HepG2 (cell line): ENCODE data around the gene HBE1. TPM values are rescaled to one million over a fixed set of nuclear protein-coding genes. Genes with fewer than 3 reads are reported as not detected.

Experiments used
- ATAC-seq: fragments of 200-7000 bp; cut with Tn5 transposase; 3 replicates; pipeline ENCODE4 v1.9.1; 2020; ENCODE audit warnings: mild to moderate bottlenecking, moderate library complexity
- BruUV-seq: library from RNA; stranded (reverse); fragments of 400-500 nt; replicated peaks from 2 replicates; lab custom pipeline; 2021; lab: Mats Ljungman, UMichigan
- CTCF ChIA-PET: fragments of 300-600 bp; formaldehyde crosslinking; extraction: SDS; loops from one replicate; lab custom pipeline; 2021; ENCODE audit warnings: low total read pairs, inconsistent platforms, low intra/inter-chr PET ratio; lab: Yijun Ruan, JAX
- POLR2A ChIA-PET: fragments of 350-600 bp; sonication (Branson Sonifier 250); formaldehyde crosslinking; loops from one replicate; lab custom pipeline; 2020; ENCODE audit warnings: antibody characterized with exemption, inconsistent platforms; lab: Yijun Ruan, JAX
- DNase-seq: peaks from one replicate; pipeline ENCODE4 v3.0.0-alpha.2; 2015; ENCODE audit warnings: low spot score
- FAIRE-seq: peaks from 3 replicates; lab custom pipeline; 2011; peaks lifted over from hg19 to GRCh38; lab: Jason Lieb, UNC
- H2AFZ ChIP-seq: one replicate; pipeline ENCODE4 v1.6.1; 2011; ENCODE audit warnings: low read length, inconsistent platforms
- H3K27ac ChIP-seq: fragments of 300-600 bp; 3 replicates; pipeline ENCODE4 v1.8.0; 2011; ENCODE audit warnings: mixed run types, mild to moderate bottlenecking, mixed read lengths, low read length, inconsistent platforms; ENCODE audit not compliant: insufficient read depth; ENCODE audit errors: extremely low read length
- H3K27me3 ChIP-seq, 2 experiments: fragments of 200-600 bp in 1 of 2; 2 replicates in 1 of 2; 3 replicates in 1 of 2; pipeline versions ENCODE4 v1.6.0 to v1.8.0; 2011; ENCODE audit warnings: low read length in 2 of 2, mild to moderate bottlenecking in 2 of 2, moderate library complexity in 2 of 2, inconsistent platforms in 1 of 2; ENCODE audit not compliant: insufficient read depth in 2 of 2, control insufficient read depth in 1 of 2
- H3K36me3 ChIP-seq, 2 experiments: fragments of 200-600 bp in 1 of 2; replicated peaks in 1 of 2; 2 replicates in 1 of 2; 3 replicates in 1 of 2; pipeline versions ENCODE4 v1.5.1 to v1.8.0; 2011; ENCODE audit warnings: low read length in 2 of 2, inconsistent platforms in 1 of 2; ENCODE audit not compliant: insufficient read depth in 2 of 2, control insufficient read depth in 1 of 2
- H3K4me1 ChIP-seq: 2 replicates; pipeline ENCODE4 v1.5.1; 2012; ENCODE audit warnings: low read length, inconsistent platforms; ENCODE audit not compliant: insufficient read depth
- H3K4me2 ChIP-seq: 2 replicates; pipeline ENCODE4 v1.6.0; 2011; ENCODE audit warnings: low read depth, low read length, inconsistent platforms
- H3K4me3 ChIP-seq, 3 experiments: fragments of 200-600 bp in 1 of 3; sonication (generic), shearing (Covaris generic) in 1 of 3; replicated peaks in 1 of 3; 2 replicates each; pipeline ENCODE4 v1.5.1; 2011 to 2016; ENCODE audit warnings: low read length in 3 of 3, inconsistent platforms in 2 of 3, low read depth in 2 of 3, mild to moderate bottlenecking in 2 of 3, control low read depth in 1 of 3, mixed read lengths in 1 of 3; ENCODE audit not compliant: insufficient read depth in 1 of 3
- H3K79me2 ChIP-seq: one replicate; pipeline ENCODE4 v1.6.1; 2011; ENCODE audit warnings: low read length, inconsistent platforms; ENCODE audit not compliant: insufficient read depth
- H3K9ac ChIP-seq: 2 replicates; pipeline ENCODE4 v1.6.0; 2011; ENCODE audit warnings: mild to moderate bottlenecking, low read depth, low read length, inconsistent platforms; ENCODE audit not compliant: insufficient read depth
- H3K9me3 ChIP-seq: 2 replicates; pipeline ENCODE4 v1.5.1; 2012; ENCODE audit warnings: mild to moderate bottlenecking, low read length
- H4K20me1 ChIP-seq: 2 replicates; pipeline ENCODE4 v1.6.0; 2011; ENCODE audit warnings: inconsistent platforms, mild to moderate bottlenecking, low read length, moderate library complexity; ENCODE audit not compliant: insufficient read depth
- FOXC1 ChIP-seq: sonication (generic); formaldehyde crosslinking; IDR thresholded peaks from 2 replicates; pipeline ENCODE4 v1.8.0; 2022; ENCODE audit warnings: mild to moderate bottlenecking, missing genetic modification reagents, borderline replicate concordance
- HDAC2 ChIP-seq: sonication (generic); formaldehyde crosslinking; IDR thresholded peaks from 2 replicates; pipeline ENCODE4 v1.4.0; 2020; ENCODE audit warnings: missing genetic modification reagents
- PHF5A ChIP-seq: IDR thresholded peaks from one replicate; pipeline ENCODE4 v1.6.1; 2018; ENCODE audit warnings: low read depth, missing genetic modification reagents; ENCODE audit not compliant: unreplicated experiment
- RXRA ChIP-seq: sonication (generic); formaldehyde crosslinking; IDR thresholded peaks from 2 replicates; pipeline ENCODE4 v1.5.1; 2020; ENCODE audit warnings: missing genetic modification reagents
- TBX2 ChIP-seq: sonication (generic); formaldehyde crosslinking; IDR thresholded peaks from 2 replicates; pipeline ENCODE4 v1.5.0; 2020; ENCODE audit warnings: missing genetic modification reagents, mild to moderate bottlenecking, borderline replicate concordance
- ZNF12 ChIP-seq: sonication (generic); formaldehyde crosslinking; IDR thresholded peaks from 2 replicates; pipeline ENCODE4 v1.5.0; 2020; ENCODE audit warnings: missing genetic modification reagents
- ZNF513 ChIP-seq: sonication (generic); formaldehyde crosslinking; conservative IDR thresholded peaks from 2 replicates; pipeline ENCODE4 v1.5.0; 2020; ENCODE audit warnings: missing genetic modification reagents
- ZNF646 ChIP-seq: sonication (generic); formaldehyde crosslinking; IDR thresholded peaks from 2 replicates; pipeline ENCODE4 v1.9.0; 2021; ENCODE audit warnings: mild to moderate bottlenecking, missing genetic modification reagents
- in situ Hi-C: cut with HindIII; loops from 2 replicates; pipeline ENCODE4 v1.10.0; 2017; ENCODE audit warnings: low pct_unique_long_range_greater_than_20kb; ENCODE audit not compliant: extremely low pct_ligation_motif_present
- intact Hi-C: fragments of 100-400 bp; cut with micrococcal nuclease; formaldehyde crosslinking; loops from one replicate; pipeline ENCODE4 v1.10.0; 2022; ENCODE audit not compliant: unreplicated experiment
- polyA plus RNA-seq, 8 experiments: library from polyadenylated mRNA; depleted of rRNA in 3 of 8; stranded (reverse) in 7 of 8; unstranded in 1 of 8; fragments of >200 nt; fragmentation: Illumina TruSeq in 4 of 8; extraction: Trizol in 4 of 8; gene quantifications; 2 replicates each; pipeline versions ENCODE4 v1.2.1 to v1.2.3, GENCODE V29; 2011 to 2016; ENCODE audit warnings: low read depth in 4 of 8, missing spikeins in 1 of 8, mixed read lengths in 1 of 8; ENCODE audit not compliant: insufficient read depth in 1 of 8
- total RNA-seq, 5 experiments: library from RNA; depleted of rRNA; stranded (reverse); fragments of >200 nt; fragmentation: Illumina TruSeq; extraction: Trizol; gene quantifications; 2 replicates each; pipeline ENCODE4 v1.2.3, GENCODE V29; 2016; ENCODE audit warnings: low read depth in 1 of 5
- TF ChIP-seq, protein P1 (sequence below): fragments of 450-650 bp; IDR thresholded peaks from 2 replicates; pipeline ENCODE4 v1.6.1; 2016
- TF ChIP-seq, protein P2 (sequence below): IDR thresholded peaks from 2 replicates; pipeline ENCODE4 v1.6.1; 2016; ENCODE audit warnings: missing compliant biosample characterization, missing genetic modification reagents, borderline replicate concordance

Gene HBE1
- total and polyA plus RNA-seq, 2 of the 13 experiments (the other 11 are each of a cell fraction or from before 2014, with no cell fraction given): 0.24 to 0.35 TPM

DNA sequence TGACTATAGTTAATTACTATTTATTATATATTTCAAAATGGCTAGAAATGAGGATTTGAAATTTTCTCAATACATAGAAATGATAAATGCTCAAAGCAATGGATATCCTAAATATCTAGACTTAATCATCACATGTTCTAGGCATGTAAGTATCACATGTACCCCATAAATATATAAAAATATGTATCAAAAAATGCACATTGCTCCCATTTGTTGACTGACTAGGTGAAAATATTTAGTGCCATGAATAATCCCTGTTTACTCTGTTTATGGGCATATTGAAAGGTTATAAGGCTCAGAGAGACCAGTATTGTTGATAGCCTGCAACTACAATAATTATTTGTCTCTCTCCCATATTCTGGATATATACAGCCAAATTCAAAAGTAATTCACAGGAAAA, 3.1 kb downstream of the HBE1 start:
- H2AFZ ChIP-seq: no peak overlapping the region
- in situ Hi-C loops (no loop called here), intact Hi-C loops (no loop called here)
- no peaks in the 10 kb centered on the region for H3K79me2 ChIP-seq
- H4K20me1 ChIP-seq: no peaks in the 10 kb centered on the region
- H3K27ac ChIP-seq: no peak overlapping the region
- no peaks in the 10 kb centered on the region for H3K4me1 ChIP-seq
- H3K4me3 ChIP-seq: no peak overlapping the region
- H3K36me3 ChIP-seq: no peaks in the 10 kb centered on the region
- no peaks in the 10 kb centered on the region for H3K27me3 ChIP-seq
- POLR2A ChIA-PET: no interaction called here
- DNase-seq (no peak), FAIRE-seq (no peak), ATAC-seq (no peak)
- no peaks in the 10 kb centered on the region for H3K9me3 ChIP-seq
- H3K4me2 ChIP-seq: no peak overlapping the region
- TF ChIP-seq RXRA (CRISPR knock-in tag) (no peak), TBX2 (CRISPR knock-in tag) (no peak), ZNF513 (CRISPR knock-in tag) (no peak), ZNF646 (CRISPR knock-in tag) (no peak), PHF5A (CRISPR knock-in tag) (no peak), FOXC1 (no peak), ZNF12 (CRISPR knock-in tag) (no peak), HDAC2 (no peak)
- TF ChIP-seq, protein P1, sequence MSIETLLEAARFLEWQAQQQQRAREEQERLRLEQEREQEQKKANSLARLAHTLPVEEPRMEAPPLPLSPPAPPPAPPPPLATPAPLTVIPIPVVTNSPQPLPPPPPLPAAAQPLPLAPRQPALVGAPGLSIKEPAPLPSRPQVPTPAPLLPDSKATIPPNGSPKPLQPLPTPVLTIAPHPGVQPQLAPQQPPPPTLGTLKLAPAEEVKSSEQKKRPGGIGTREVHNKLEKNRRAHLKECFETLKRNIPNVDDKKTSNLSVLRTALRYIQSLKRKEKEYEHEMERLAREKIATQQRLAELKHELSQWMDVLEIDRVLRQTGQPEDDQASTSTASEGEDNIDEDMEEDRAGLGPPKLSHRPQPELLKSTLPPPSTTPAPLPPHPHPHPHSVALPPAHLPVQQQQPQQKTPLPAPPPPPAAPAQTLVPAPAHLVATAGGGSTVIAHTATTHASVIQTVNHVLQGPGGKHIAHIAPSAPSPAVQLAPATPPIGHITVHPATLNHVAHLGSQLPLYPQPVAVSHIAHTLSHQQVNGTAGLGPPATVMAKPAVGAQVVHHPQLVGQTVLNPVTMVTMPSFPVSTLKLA: no peak
- TF ChIP-seq, protein P2, sequence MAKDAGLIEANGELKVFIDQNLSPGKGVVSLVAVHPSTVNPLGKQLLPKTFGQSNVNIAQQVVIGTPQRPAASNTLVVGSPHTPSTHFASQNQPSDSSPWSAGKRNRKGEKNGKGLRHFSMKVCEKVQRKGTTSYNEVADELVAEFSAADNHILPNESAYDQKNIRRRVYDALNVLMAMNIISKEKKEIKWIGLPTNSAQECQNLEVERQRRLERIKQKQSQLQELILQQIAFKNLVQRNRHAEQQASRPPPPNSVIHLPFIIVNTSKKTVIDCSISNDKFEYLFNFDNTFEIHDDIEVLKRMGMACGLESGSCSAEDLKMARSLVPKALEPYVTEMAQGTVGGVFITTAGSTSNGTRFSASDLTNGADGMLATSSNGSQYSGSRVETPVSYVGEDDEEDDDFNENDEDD (CRISPR knock-in tag): no peak
- no TSS peak for BruUV-seq
- CTCF ChIA-PET: no interaction called here
- H3K9ac ChIP-seq: no peak overlapping the region
